ENCODE data around the gene MITF.

Gene MITF

GRCh38 chr3:69879051-69879450, 139.8 kb downstream of the MITF start:
- DNase-seq (ENCODE audit: low read depth) = no peak
- no peak for TF ChIP-seq CTCF (conservative IDR thresholded peaks at IDR 0.05; ENCODE audit: low read depth, low read length)

GRCh38 chr3:69880069-69880640, 140.9 kb downstream of the MITF start:
- H3K4me3 ChIP-seq (ENCODE audit: low read depth, low read length) = no peak overlapping the region
- DNase-seq (ENCODE audit: low read depth) = no peak
- TF ChIP-seq CTCF (conservative IDR thresholded peaks at IDR 0.05; ENCODE audit: low read depth, low read length) = no peak

More at GRCh38 chr3:69879051-69879450, 139.8 kb downstream of the MITF start:
- no peak overlapping the region for H3K4me3 ChIP-seq (ENCODE audit: low read depth, low read length)

DNA sequence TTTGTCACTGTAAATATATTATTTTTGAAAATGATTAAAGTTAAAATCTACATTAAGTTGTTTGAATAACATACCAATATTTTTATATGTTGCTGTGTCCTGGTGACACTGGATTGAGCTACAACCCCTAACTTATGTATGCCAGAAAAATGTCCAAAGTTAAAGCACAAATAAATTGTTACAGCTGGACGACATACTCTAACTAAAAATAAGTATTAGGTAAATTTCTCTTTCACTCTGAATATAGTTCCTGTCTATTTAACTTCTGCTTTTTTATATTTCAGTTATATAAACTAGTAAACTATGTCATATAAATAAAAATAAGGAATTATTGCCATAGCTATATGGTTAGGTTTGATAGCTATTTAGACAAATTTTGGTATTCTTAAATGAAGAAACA, 141.8 kb downstream of the MITF start:
- H3K4me3 ChIP-seq (ENCODE audit: low read depth, low read length) = no peak overlapping the region
- DNase-seq (ENCODE audit: low read depth) = no peak
- no peak for TF ChIP-seq CTCF (conservative IDR thresholded peaks at IDR 0.05; ENCODE audit: low read depth, low read length)

- TF ChIP-seq CTCF (conservative IDR thresholded peaks at IDR 0.05; ENCODE audit: low read depth, low read length) = no peak
- DNase-seq (ENCODE audit: low read depth) = no peak
- no peak overlapping the region for H3K4me3 ChIP-seq (ENCODE audit: low read depth, low read length)
These were observed 142.6 kb downstream of the MITF start for GRCh38 chr3:69881756-69882428.

- DNase-seq (ENCODE audit: low read depth) = no peak
- no peak for TF ChIP-seq CTCF (conservative IDR thresholded peaks at IDR 0.05; ENCODE audit: low read depth, low read length)
- H3K4me3 ChIP-seq (ENCODE audit: low read depth, low read length) = no peak overlapping the region
These were observed 143.3 kb downstream of the MITF start for GRCh38 chr3:69882560-69882959.

DNA sequence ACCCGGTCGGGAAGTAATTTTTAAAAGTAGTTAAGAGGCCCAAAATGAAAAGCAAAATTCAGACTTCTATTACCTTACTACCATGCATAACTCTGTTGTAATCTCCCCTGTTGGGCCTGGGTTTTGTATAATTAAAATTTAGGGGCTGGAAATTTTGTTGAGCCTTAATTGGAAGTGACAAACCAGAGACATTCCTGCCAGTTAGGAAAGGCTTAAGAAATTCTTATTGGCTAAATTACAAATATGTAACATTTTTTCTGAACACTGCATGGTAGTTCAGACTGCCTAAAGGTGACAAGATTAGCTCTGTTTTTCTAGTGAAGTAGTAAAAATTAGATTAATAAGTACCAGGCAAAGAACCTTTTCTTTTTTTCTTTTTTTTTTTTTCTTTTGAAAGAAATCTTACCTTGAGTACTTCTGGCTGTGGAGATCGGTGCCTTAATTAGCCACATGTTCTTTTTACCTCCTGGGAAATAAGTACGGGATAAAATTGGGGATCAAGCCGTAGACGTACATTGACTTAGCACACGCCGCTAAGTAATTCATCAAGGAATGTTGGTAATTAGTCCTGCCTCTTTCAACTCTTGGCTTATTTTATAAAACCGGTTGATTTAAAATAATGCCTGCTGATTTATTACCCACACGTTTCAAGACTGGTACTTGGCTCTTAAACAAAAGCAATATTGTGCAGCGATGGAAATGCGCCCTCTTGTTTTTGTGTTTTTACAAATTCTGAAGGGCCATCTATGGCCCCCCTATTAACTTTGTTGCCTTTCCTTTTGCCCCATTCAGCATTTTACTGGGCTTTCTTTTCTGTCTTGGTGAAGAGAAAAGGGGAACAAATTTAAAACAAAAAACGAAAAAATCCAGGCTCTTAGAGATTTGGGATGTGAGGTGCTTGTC, 149.0 kb downstream of the MITF start:
- DNase-seq (ENCODE audit: low read depth) = no peak
- H3K4me3 ChIP-seq (ENCODE audit: low read depth, low read length) = no peak overlapping the region
- TF ChIP-seq CTCF (conservative IDR thresholded peaks at IDR 0.05; ENCODE audit: low read depth, low read length) = no peak
